GM23338 (cell line): ENCODE data around the gene NHLH2. TPM values are rescaled to one million over a fixed set of nuclear protein-coding genes. Genes with fewer than 3 reads are reported as not detected.
A peak's percentile ranks its signal among the peaks of the same experiment; 100 is the strongest.

ENCODE experiments used
- ATAC-seq: fragments of 200-7000 bp; cut with Tn5 transposase; 3 replicates; pipeline ENCODE4 v1.9.1; 2020
- DNase-seq: peaks from one replicate; pipeline ENCODE4 v3.0.0-alpha.2; 2015; ENCODE audit warnings: low spot score
- H2AFZ ChIP-seq: fragments of 200-600 bp; sonication (generic); 2 replicates; pipeline ENCODE4 v1.8.0; 2016; ENCODE audit warnings: antibody characterized with exemption, mild to moderate bottlenecking, moderate library complexity
- H3F3A ChIP-seq: fragments of 200-600 bp; sonication (generic); replicated peaks from 2 replicates; pipeline ENCODE4 v1.8.0; 2017; ENCODE audit warnings: antibody characterized with exemption, mixed run types, low read depth
- H3K27ac ChIP-seq: fragments of 200-600 bp; sonication (generic); 2 replicates; pipeline ENCODE4 v1.6.1; 2016; ENCODE audit warnings: low read depth
- H3K27me3 ChIP-seq: fragments of 200-600 bp; sonication (generic); 2 replicates; pipeline ENCODE4 v1.8.0; 2016; ENCODE audit warnings: mild to moderate bottlenecking, mixed run types, moderate library complexity; ENCODE audit not compliant: insufficient read depth
- H3K36me3 ChIP-seq: fragments of 200-600 bp; sonication (generic); 2 replicates; pipeline ENCODE4 v1.8.0; 2016; ENCODE audit warnings: mild to moderate bottlenecking; ENCODE audit not compliant: insufficient read depth
- H3K4me1 ChIP-seq: fragments of 200-600 bp; sonication (generic); 2 replicates; pipeline ENCODE4 v1.8.0; 2016; ENCODE audit warnings: mild to moderate bottlenecking, moderate library complexity; ENCODE audit not compliant: insufficient read depth
- H3K4me2 ChIP-seq: fragments of 200-600 bp; sonication (generic); 2 replicates; pipeline ENCODE4 v1.7.1; 2017; ENCODE audit warnings: mixed run types
- H3K4me3 ChIP-seq: fragments of 200-600 bp; sonication (generic); 2 replicates; pipeline ENCODE4 v1.6.1; 2016; ENCODE audit warnings: mixed run types
- H3K79me2 ChIP-seq: fragments of 200-600 bp; sonication (generic); replicated peaks from 2 replicates; pipeline ENCODE4 v1.8.0; 2017; ENCODE audit warnings: mild to moderate bottlenecking; ENCODE audit not compliant: insufficient read depth
- H3K9me2 ChIP-seq: fragments of 200-600 bp; sonication (generic); 2 replicates; pipeline ENCODE4 v1.8.0; 2017; ENCODE audit not compliant: insufficient read depth
- H4K20me1 ChIP-seq: fragments of 200-600 bp; sonication (generic); replicated peaks from 2 replicates; pipeline ENCODE4 v1.8.0; 2017; ENCODE audit warnings: mild to moderate bottlenecking; ENCODE audit not compliant: insufficient read depth
- H3K27ac Mint-ChIP-seq: 2 replicates; pipeline ENCODE4 v1.8.0; 2020; ENCODE audit warnings: inconsistent platforms, mild to moderate bottlenecking, moderate library complexity, mixed read lengths
- H3K27me3 Mint-ChIP-seq: 3 replicates; pipeline ENCODE4 v1.8.0; 2022; ENCODE audit warnings: low read depth, mild to moderate bottlenecking, moderate library complexity, mixed read lengths, inconsistent platforms; ENCODE audit not compliant: insufficient read depth, poor library complexity
- H3K36me3 Mint-ChIP-seq: 3 replicates; pipeline ENCODE4 v1.8.0; 2021; ENCODE audit warnings: low read depth, mild to moderate bottlenecking, inconsistent platforms, moderate library complexity, mixed read lengths
- H3K4me1 Mint-ChIP-seq: 3 replicates; pipeline ENCODE4 v1.8.0; 2020; ENCODE audit warnings: mild to moderate bottlenecking, inconsistent platforms, mixed read lengths
- H3K4me3 Mint-ChIP-seq: 3 replicates; pipeline ENCODE4 v1.8.0; 2021; ENCODE audit warnings: moderate library complexity, mild to moderate bottlenecking, inconsistent platforms, mixed read lengths
- H3K9me3 Mint-ChIP-seq: 3 replicates; pipeline ENCODE4 v1.8.0; 2020; ENCODE audit warnings: moderate library complexity, mild to moderate bottlenecking, inconsistent platforms, mixed read lengths
- CREB1 ChIP-seq: fragments of 250-450 bp; sonication (Bioruptor Pico); IDR thresholded peaks from 2 replicates; pipeline ENCODE4 v1.5.0; 2020; ENCODE audit warnings: low read depth, mild to moderate bottlenecking, moderate library complexity
- CTCF ChIP-seq, 2 experiments: fragments of 200-600 bp in 1 of 2; sonication (generic) in 1 of 2; conservative IDR thresholded peaks; 2 replicates each; pipeline versions ENCODE4 v1.5.1 to v1.6.1; 2016 to 2017; ENCODE audit warnings: antibody characterized with exemption in 2 of 2, low read depth in 2 of 2, mild to moderate bottlenecking in 2 of 2, moderate library complexity in 1 of 2
- EZH2 ChIP-seq: fragments of 200-600 bp; sonication (generic); IDR thresholded peaks from one replicate; pipeline ENCODE4 v1.8.0; 2017; ENCODE audit warnings: antibody characterized with exemption, mild to moderate bottlenecking, low read depth; ENCODE audit not compliant: unreplicated experiment
- EZH2phosphoT487 ChIP-seq: fragments of 200-600 bp; sonication (generic); IDR thresholded peaks from one replicate; pipeline ENCODE4 v1.8.1; 2018; ENCODE audit warnings: antibody characterized with exemption; ENCODE audit not compliant: unreplicated experiment
- JUNB ChIP-seq: IDR thresholded peaks from one replicate; pipeline ENCODE4 v1.6.1; 2016; ENCODE audit warnings: antibody characterized with exemption; ENCODE audit not compliant: unreplicated experiment
- NANOG ChIP-seq: IDR thresholded peaks from 2 replicates; pipeline ENCODE4 v1.6.1; 2016; ENCODE audit warnings: antibody characterized with exemption, borderline replicate concordance
- POLR2AphosphoS5 ChIP-seq: IDR thresholded peaks from 2 replicates; pipeline ENCODE4 v1.6.1; 2016; ENCODE audit warnings: antibody characterized with exemption, low read depth
- STAT1 ChIP-seq: IDR thresholded peaks from one replicate; pipeline ENCODE4 v1.6.1; 2016; ENCODE audit warnings: antibody characterized with exemption; ENCODE audit not compliant: unreplicated experiment
- ZNF114 ChIP-seq: fragments of 250-450 bp; sonication (Bioruptor Pico); IDR thresholded peaks from 2 replicates; pipeline ENCODE4 v1.5.0; 2020; ENCODE audit warnings: mild to moderate bottlenecking, moderate library complexity
- ZNF331 ChIP-seq: fragments of 250-450 bp; sonication (Bioruptor Pico); IDR thresholded peaks from 2 replicates; pipeline ENCODE4 v1.5.0; 2020; ENCODE audit warnings: low read depth, mild to moderate bottlenecking, moderate library complexity
- polyA plus RNA-seq: library from polyadenylated mRNA; unstranded; fragments of >200 nt; fragmentation: Nextera tagmentation; extraction: Ambion mirVana; gene quantifications from 2 replicates; pipeline ENCODE4 v1.2.1, GENCODE V29; 2016
- total RNA-seq: library from RNA; depleted of rRNA; stranded (reverse); fragments of >200 nt; shearing (Covaris generic); gene quantifications from 2 replicates; pipeline ENCODE4 v1.2.3, GENCODE V29; 2014
- TF ChIP-seq, protein P1 (sequence below): fragments of 250-450 bp; sonication (Bioruptor Pico); IDR thresholded peaks from 2 replicates; pipeline ENCODE4 v1.5.0; 2020; ENCODE audit warnings: mild to moderate bottlenecking, moderate library complexity
- TF ChIP-seq, protein P2 (sequence below): IDR thresholded peaks from 2 replicates; pipeline ENCODE4 v1.6.1; 2016; ENCODE audit warnings: antibody characterized with exemption
- TF ChIP-seq, protein P3 (sequence below): IDR thresholded peaks from one replicate; pipeline ENCODE4 v1.6.1; 2018; ENCODE audit warnings: antibody characterized with exemption; ENCODE audit not compliant: unreplicated experiment

NHLH2 gene
- total and polyA plus RNA-seq, 2 experiments from 2014 or later = 1.7 to 1.9 TPM

- Mint-ChIP-seq H3K9me3 (no peaks in the 10 kb centered on the region), H3K4me1 (peaks cover 26% of the 10 kb centered on the region), H3K27me3 (peaks cover 27% of the 10 kb centered on the region), H3K4me3 (peak overlapping the region; percentile 88), H3K36me3 (no peaks in the 10 kb centered on the region), H3K27ac (no peak overlapping the region)
- peak overlapping the region; percentile 99 for H2AFZ ChIP-seq
- peaks cover 24% of the 10 kb centered on the region for H3K4me1 ChIP-seq
- H3K27ac ChIP-seq = no peak overlapping the region
- H3K4me2 ChIP-seq = peak overlapping the region; percentile 94
- H3K4me3 ChIP-seq = peak overlapping the region; percentile 79
- peaks cover 72% of the 10 kb centered on the region for H3K27me3 ChIP-seq
- H3K9me2 ChIP-seq = no peaks in the 10 kb centered on the region
- H3K36me3 ChIP-seq = no peaks in the 10 kb centered on the region
- H4K20me1 ChIP-seq = no peaks in the 10 kb centered on the region
- ATAC-seq (peak; percentile 26), DNase-seq (peak; percentile 51)
- TF ChIP-seq EZH2 (no peak), ZNF114 (CRISPR knock-in tag) (no peak), EZH2phosphoT487 (no peak), CTCF (conservative IDR thresholded peaks at IDR 0.05; ENCODE audit: low read depth in 2 of 2) (no peak), POLR2AphosphoS5 (no peak), JUNB (no peak), STAT1 (no peak), NANOG (no peak), CREB1 (no peak), ZNF331 (no peak)
- TF ChIP-seq, protein P1, sequence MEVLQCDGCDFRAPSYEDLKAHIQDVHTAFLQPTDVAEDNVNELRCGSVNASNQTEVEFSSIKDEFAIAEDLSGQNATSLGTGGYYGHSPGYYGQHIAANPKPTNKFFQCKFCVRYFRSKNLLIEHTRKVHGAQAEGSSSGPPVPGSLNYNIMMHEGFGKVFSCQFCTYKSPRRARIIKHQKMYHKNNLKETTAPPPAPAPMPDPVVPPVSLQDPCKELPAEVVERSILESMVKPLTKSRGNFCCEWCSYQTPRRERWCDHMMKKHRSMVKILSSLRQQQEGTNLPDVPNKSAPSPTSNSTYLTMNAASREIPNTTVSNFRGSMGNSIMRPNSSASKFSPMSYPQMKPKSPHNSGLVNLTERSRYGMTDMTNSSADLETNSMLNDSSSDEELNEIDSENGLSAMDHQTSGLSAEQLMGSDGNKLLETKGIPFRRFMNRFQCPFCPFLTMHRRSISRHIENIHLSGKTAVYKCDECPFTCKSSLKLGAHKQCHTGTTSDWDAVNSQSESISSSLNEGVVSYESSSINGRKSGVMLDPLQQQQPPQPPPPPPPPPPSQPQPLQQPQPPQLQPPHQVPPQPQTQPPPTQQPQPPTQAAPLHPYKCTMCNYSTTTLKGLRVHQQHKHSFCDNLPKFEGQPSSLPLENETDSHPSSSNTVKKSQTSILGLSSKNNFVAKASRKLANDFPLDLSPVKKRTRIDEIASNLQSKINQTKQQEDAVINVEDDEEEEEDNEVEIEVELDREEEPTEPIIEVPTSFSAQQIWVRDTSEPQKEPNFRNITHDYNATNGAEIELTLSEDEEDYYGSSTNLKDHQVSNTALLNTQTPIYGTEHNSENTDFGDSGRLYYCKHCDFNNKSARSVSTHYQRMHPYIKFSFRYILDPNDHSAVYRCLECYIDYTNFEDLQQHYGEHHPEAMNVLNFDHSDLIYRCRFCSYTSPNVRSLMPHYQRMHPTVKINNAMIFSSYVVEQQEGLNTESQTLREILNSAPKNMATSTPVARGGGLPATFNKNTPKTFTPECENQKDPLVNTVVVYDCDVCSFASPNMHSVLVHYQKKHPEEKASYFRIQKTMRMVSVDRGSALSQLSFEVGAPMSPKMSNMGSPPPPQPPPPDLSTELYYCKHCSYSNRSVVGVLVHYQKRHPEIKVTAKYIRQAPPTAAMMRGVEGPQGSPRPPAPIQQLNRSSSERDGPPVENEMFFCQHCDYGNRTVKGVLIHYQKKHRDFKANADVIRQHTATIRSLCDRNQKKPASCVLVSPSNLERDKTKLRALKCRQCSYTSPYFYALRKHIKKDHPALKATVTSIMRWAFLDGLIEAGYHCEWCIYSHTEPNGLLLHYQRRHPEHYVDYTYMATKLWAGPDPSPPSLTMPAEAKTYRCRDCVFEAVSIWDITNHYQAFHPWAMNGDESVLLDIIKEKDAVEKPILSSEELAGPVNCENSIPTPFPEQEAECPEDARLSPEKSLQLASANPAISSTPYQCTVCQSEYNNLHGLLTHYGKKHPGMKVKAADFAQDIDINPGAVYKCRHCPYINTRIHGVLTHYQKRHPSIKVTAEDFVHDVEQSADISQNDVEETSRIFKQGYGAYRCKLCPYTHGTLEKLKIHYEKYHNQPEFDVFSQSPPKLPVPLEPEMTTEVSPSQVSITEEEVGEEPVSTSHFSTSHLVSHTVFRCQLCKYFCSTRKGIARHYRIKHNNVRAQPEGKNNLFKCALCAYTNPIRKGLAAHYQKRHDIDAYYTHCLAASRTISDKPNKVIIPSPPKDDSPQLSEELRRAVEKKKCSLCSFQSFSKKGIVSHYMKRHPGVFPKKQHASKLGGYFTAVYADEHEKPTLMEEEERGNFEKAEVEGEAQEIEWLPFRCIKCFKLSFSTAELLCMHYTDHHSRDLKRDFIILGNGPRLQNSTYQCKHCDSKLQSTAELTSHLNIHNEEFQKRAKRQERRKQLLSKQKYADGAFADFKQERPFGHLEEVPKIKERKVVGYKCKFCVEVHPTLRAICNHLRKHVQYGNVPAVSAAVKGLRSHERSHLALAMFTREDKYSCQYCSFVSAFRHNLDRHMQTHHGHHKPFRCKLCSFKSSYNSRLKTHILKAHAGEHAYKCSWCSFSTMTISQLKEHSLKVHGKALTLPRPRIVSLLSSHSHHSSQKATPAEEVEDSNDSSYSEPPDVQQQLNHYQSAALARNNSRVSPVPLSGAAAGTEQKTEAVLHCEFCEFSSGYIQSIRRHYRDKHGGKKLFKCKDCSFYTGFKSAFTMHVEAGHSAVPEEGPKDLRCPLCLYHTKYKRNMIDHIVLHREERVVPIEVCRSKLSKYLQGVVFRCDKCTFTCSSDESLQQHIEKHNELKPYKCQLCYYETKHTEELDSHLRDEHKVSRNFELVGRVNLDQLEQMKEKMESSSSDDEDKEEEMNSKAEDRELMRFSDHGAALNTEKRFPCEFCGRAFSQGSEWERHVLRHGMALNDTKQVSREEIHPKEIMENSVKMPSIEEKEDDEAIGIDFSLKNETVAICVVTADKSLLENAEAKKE (CRISPR knock-in tag) = no peak
- TF ChIP-seq, protein P2, sequence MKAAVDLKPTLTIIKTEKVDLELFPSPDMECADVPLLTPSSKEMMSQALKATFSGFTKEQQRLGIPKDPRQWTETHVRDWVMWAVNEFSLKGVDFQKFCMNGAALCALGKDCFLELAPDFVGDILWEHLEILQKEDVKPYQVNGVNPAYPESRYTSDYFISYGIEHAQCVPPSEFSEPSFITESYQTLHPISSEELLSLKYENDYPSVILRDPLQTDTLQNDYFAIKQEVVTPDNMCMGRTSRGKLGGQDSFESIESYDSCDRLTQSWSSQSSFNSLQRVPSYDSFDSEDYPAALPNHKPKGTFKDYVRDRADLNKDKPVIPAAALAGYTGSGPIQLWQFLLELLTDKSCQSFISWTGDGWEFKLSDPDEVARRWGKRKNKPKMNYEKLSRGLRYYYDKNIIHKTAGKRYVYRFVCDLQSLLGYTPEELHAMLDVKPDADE = no peak
- TF ChIP-seq, protein P3, sequence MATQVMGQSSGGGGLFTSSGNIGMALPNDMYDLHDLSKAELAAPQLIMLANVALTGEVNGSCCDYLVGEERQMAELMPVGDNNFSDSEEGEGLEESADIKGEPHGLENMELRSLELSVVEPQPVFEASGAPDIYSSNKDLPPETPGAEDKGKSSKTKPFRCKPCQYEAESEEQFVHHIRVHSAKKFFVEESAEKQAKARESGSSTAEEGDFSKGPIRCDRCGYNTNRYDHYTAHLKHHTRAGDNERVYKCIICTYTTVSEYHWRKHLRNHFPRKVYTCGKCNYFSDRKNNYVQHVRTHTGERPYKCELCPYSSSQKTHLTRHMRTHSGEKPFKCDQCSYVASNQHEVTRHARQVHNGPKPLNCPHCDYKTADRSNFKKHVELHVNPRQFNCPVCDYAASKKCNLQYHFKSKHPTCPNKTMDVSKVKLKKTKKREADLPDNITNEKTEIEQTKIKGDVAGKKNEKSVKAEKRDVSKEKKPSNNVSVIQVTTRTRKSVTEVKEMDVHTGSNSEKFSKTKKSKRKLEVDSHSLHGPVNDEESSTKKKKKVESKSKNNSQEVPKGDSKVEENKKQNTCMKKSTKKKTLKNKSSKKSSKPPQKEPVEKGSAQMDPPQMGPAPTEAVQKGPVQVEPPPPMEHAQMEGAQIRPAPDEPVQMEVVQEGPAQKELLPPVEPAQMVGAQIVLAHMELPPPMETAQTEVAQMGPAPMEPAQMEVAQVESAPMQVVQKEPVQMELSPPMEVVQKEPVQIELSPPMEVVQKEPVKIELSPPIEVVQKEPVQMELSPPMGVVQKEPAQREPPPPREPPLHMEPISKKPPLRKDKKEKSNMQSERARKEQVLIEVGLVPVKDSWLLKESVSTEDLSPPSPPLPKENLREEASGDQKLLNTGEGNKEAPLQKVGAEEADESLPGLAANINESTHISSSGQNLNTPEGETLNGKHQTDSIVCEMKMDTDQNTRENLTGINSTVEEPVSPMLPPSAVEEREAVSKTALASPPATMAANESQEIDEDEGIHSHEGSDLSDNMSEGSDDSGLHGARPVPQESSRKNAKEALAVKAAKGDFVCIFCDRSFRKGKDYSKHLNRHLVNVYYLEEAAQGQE = no peak
- H3F3A ChIP-seq = no peaks in the 10 kb centered on the region
- no peaks in the 10 kb centered on the region for H3K79me2 ChIP-seq
Measured at GRCh38 chr1:115837740-115838421, 3.0 kb downstream of the NHLH2 start.
